Measurements from ENCODE around the gene TPPP.
"Not testable (repeated sequence)": the region's sequence is repeated elsewhere in the genome, so short reads cannot be mapped to it uniquely, and the experiment has no call there.

The TPPP gene

DNA sequence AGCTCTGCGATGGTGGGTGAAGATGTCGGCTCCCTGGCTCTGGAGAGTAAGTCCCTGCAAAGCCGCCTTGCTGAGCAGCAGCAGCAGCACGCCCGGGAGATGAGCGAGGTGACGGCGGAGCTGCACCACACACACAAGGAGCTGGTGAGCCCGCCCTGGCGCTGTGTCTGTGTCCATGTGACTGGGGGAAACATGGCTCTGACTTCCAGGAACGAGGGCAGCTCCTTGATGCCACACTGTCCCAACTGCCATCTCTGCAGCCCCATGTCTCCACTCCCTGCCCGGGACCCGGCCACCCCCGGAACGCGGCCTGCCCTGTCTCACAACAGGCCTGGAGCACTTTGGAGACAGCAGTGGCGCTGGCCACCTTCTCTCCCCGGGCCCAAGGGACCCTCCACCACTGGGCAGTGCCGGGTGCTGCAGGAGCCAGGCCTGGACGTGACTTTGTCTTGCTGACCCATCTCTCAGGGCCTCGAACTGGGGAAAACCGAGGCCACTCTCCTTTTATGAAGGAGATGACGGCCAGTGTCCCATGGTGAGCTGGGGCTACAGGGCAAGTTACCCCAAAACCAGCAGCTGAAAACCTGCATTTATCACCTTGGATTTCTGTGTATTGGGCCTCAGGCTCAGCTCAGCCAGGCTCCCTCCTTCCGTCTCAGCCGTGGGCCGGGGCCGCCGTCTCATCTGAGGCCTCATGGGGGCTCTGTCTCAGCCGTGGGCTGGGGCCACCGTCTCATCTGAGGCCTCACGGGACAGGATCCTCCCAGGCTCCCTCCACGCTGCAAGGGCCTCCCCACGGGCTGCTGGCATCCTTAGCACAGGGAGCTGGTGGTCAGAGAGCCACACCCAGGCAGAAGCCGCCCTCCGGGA lies 52.5 kb downstream of the TPPP start:
- Histone ChIP-seq H3K27me3 (no peaks in the 10 kb centered on the region), H3K36me3 (peaks cover 87% of the 10 kb centered on the region), H3K27ac (no peak overlapping the region), H3K4me3 (no peak overlapping the region), H3K9ac (no peak overlapping the region), H3K4me2 (no peak overlapping the region), H4K20me1 (peaks cover 22% of the 10 kb centered on the region), H3K9me3 (no peaks in the 10 kb centered on the region), H3K4me1 (peaks cover 32% of the 10 kb centered on the region)
- no peak for TF ChIP-seq Cebpa-rat (IDR thresholded peaks at IDR 0.05)

DNA sequence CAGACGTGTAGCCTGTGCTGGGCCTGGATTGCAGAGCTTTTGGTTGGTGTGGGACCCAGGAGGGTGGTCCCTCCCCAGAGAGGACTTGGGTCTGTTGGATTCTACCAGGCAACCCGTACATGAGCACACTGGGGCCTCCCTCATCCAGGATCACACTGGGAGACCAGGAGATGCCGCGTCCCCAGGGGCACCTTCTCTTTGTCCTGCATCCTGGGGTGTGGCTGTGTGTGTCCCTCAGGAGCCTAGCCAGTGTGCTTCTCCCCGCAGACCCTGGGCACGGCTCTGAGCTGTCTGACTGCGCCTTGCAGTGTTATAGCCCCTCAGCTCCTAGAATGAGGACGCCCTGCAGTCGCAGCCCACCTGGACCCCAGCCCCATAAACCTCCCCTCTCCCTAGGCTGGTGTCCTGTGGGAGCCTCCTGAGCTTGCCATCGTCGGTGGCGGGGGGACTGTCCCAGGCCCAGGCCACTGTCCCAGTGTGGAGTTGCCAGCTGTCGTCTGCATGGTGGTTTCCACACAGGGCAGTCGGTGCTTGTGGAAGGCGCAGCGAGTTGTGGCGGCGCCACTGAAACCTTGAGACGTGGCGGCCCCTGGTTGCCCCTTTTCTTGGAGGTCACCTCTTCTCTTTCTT lies 53.5 kb downstream of the TPPP start:
- no peak overlapping the region for H3K27ac ChIP-seq
- no peak for TF ChIP-seq Cebpa-rat (IDR thresholded peaks at IDR 0.05)
- peaks cover 29% of the 10 kb centered on the region for H4K20me1 ChIP-seq
- peaks cover 87% of the 10 kb centered on the region for H3K36me3 ChIP-seq
- H3K4me1 ChIP-seq: peaks cover 24% of the 10 kb centered on the region
- no peak overlapping the region for H3K9ac ChIP-seq
- no peaks in the 10 kb centered on the region for H3K27me3 ChIP-seq
- H3K9me3 ChIP-seq: no peaks in the 10 kb centered on the region
- H3K4me2 ChIP-seq: no peak overlapping the region
- H3K4me3 ChIP-seq: no peak overlapping the region

DNA sequence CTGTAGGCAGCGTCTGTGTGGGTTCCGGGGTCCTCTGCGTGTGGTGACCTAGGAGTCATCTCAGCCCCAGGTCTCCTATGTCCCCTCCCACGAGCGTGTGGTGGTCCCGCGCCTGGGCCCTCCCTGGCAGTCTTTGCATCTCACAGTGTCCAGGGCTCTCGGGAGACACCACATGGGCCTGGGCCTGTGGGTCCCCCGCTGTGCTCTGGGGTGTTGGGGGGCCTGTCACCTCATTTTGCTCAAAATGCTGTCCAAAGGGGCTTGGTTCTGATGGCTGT lies 54.0 kb downstream of the TPPP start:
- TF ChIP-seq Cebpa-rat (IDR thresholded peaks at IDR 0.05): no peak
- H3K9ac ChIP-seq: no peak overlapping the region
- peaks cover 33% of the 10 kb centered on the region for H4K20me1 ChIP-seq
- peaks cover 89% of the 10 kb centered on the region for H3K36me3 ChIP-seq
- H3K4me1 ChIP-seq: peaks cover 19% of the 10 kb centered on the region
- no peaks in the 10 kb centered on the region for H3K9me3 ChIP-seq
- H3K27ac ChIP-seq: no peak overlapping the region
- H3K4me3 ChIP-seq: no peak overlapping the region
- H3K27me3 ChIP-seq: no peaks in the 10 kb centered on the region
- H3K4me2 ChIP-seq: no peak overlapping the region

DNA sequence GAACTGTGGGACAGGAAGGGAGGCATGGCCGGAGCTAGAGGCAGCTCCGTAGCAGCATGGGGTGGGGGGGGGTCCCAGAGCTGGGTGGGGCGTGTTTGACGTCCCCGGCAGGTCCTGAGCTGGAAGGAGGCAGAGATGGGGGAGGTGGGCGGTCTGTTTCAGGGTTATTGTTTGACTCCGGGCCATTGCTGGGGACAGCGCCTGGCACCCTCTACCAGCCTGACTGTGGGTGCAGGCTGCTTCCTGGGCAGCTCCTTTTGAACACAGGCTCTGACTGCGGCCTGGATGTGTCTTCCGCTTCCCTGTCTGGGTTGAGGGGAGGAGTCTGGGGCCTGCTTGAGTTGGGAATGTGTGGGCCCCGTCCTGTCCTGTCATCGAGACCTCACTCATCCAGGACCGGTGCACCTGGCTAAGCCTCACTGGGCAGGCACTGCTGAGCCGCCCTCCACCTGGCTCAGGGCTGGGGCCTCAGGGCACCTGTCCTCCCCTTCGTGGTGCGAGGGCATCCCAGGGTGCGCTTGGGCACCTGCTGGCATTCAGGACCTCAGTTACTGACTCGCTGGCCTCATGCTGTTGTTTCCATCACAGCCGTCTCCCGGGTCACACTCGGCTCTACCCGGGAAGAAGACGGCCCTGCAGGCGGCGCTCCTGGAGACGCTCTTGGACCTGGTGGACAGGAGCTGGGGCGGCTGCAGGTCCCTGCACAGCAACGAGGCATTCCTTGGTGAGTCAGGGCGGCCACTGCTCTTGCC lies 54.5 kb downstream of the TPPP start:
- Histone ChIP-seq H3K4me3 (no peak overlapping the region), H3K27ac (no peak overlapping the region), H3K4me2 (no peak overlapping the region), H4K20me1 (peaks cover 35% of the 10 kb centered on the region), H3K4me1 (peaks cover 14% of the 10 kb centered on the region), H3K36me3 (peaks cover 95% of the 10 kb centered on the region), H3K9ac (no peak overlapping the region), H3K9me3 (no peaks in the 10 kb centered on the region), H3K27me3 (no peaks in the 10 kb centered on the region)
- no peak for TF ChIP-seq Cebpa-rat (IDR thresholded peaks at IDR 0.05)

DNA sequence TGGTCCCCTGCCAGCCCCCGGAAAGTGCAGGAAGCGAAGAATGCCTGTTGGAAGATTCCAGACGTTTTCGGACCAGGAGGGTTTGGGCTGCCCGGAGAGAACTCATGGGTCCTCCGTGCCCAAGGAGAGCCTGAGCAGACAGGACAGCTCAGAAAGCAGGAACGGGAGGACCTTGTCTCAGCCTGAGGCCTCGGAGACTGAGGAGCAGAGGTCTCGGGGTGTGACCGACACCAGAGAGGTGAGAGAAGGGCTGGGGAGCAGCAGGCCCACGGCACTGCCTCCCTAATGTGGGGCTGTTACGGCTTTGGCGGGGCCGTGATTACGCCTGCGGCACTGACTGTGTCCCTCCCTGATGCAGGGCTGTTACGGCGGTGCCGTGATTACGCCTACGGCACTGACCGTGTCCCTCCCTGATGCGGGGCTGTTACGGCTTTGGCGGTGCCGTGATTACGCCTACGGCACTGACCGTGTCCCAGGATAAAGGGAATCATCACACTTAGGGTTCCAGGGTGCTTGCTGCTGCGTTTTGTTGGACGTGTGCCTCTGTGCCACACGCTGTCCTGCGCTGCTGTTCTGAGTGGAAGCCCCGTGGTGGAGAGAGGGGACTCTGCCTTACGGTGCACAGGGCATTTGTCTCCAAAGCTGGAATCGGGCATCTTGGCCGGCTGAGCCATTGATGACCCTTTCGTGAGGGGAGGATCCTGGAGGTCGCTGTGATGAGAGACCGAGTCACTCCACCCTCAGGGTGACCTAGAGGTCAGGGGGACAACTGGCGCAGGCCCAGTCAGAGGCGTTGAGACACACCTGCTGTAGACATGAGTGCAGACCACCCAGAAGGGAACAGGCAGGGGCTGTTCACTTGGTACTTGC lies 55.3 kb downstream of the TPPP start:
- H3K27ac ChIP-seq: no peak overlapping the region
- no peak overlapping the region for H3K4me3 ChIP-seq
- peaks cover 5% of the 10 kb centered on the region for H3K4me1 ChIP-seq
- H3K9ac ChIP-seq: no peak overlapping the region
- TF ChIP-seq Cebpa-rat (IDR thresholded peaks at IDR 0.05): no peak
- peaks cover 32% of the 10 kb centered on the region for H4K20me1 ChIP-seq
- H3K4me2 ChIP-seq: no peak overlapping the region
- no peaks in the 10 kb centered on the region for H3K27me3 ChIP-seq
- H3K36me3 ChIP-seq: peaks cover 96% of the 10 kb centered on the region
- H3K9me3 ChIP-seq: no peaks in the 10 kb centered on the region

DNA sequence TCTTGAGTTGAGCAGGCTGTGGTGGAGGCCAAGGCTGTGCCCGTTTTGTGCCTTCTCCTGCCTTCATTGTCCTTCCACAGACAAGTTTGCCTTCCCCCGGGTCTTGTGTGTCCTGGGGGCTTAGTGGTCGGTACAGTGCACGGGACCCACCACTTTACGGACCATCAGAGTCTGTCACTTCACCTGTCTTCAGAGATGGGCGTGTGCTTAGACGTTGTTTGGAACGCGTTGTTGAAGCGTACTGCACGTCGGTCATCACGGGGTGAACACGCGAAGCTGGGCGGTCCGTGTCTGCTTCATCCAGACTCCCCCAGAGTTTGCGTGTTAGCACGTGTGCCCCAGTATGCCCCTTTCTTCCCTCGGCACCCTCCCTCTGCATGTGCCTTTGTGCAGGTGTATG lies 56.2 kb downstream of the TPPP start:
- no peak for TF ChIP-seq Cebpa-rat (IDR thresholded peaks at IDR 0.05)
- peaks cover 87% of the 10 kb centered on the region for H3K36me3 ChIP-seq
- H3K9ac ChIP-seq: no peak overlapping the region

DNA sequence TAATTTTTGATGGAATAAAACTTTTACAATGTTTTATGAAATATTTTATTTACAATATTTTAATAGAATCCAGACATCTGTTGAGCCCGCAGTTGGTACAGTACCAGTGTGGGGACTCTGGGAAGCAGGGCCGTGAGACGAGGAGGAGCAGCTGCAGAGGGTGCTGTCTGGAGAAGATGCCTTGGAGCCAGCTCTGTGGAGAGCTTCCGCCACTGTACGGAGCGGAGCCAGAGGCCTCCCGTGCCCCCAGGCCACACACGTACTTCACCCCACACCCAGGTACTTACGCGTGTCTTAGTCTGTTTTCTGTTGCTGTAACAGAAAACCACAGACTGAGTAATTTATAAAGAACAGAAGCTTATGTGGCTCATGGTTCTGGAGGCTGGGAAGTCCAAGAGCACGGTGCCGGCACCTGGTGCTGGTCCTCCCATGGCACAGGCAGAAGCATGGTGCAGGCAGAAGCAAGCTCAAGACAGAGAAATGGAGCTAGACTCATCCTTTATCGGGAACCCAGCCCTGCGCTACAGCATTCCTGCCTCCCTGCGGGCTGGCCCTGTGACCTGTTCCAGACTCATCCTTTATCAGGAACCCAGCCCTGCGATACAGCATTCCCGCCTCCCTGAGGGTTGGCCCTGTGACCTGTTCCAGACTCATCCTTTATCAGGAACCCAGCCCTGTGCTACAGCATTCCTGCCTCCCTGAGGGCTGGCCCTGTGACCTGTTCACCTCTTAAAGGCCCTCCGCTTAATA lies 57.7 kb downstream of the TPPP start:
- Histone ChIP-seq H3K9me3 (no peaks in the 10 kb centered on the region), H3K4me3 (no peak overlapping the region), H3K36me3 (peaks cover 72% of the 10 kb centered on the region), H3K27ac (no peak overlapping the region), H3K9ac (no peak overlapping the region), H4K20me1 (peaks cover 31% of the 10 kb centered on the region), H3K4me1 (no peaks in the 10 kb centered on the region), H3K4me2 (no peak overlapping the region), H3K27me3 (no peaks in the 10 kb centered on the region)
- no peak for TF ChIP-seq Cebpa-rat (IDR thresholded peaks at IDR 0.05)

More for the DNA sequence above, 56.2 kb downstream of the TPPP start:
- H4K20me1 ChIP-seq: peaks cover 31% of the 10 kb centered on the region
- H3K27ac ChIP-seq: no peak overlapping the region
- no peaks in the 10 kb centered on the region for H3K4me1 ChIP-seq
- no peaks in the 10 kb centered on the region for H3K27me3 ChIP-seq
- no peak overlapping the region for H3K4me2 ChIP-seq
- H3K9me3 ChIP-seq: no peaks in the 10 kb centered on the region
- no peak overlapping the region for H3K4me3 ChIP-seq

DNA sequence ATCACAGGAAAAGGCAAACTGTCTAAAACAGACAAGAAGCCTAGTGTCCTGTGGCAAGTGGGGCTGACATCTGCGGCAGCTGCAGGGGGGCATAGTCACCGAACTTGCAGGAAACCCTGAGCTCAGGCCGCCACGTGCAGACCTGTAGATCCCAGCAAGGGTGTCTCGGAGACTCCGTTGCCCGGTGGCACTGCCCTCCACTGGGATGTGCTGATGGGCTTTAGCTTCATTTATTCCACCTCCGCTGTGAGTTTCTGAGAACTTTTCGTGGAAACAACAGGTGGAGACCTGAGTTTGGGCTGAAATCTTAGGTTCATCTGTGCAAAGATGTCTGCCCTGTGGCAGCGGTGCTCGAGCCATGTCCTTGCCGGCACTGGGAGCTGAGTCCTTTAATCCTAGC lies 59.0 kb downstream of the TPPP start:
- H4K20me1 ChIP-seq: peaks cover 26% of the 10 kb centered on the region
- no peak overlapping the region for H3K4me3 ChIP-seq
- H3K36me3 ChIP-seq: peaks cover 59% of the 10 kb centered on the region
- H3K27me3 ChIP-seq: no peaks in the 10 kb centered on the region
- no peak overlapping the region for H3K27ac ChIP-seq
- TF ChIP-seq Cebpa-rat (IDR thresholded peaks at IDR 0.05): no peak
- no peaks in the 10 kb centered on the region for H3K9me3 ChIP-seq
- no peaks in the 10 kb centered on the region for H3K4me1 ChIP-seq
- no peak overlapping the region for H3K9ac ChIP-seq
- no peak overlapping the region for H3K4me2 ChIP-seq

DNA sequence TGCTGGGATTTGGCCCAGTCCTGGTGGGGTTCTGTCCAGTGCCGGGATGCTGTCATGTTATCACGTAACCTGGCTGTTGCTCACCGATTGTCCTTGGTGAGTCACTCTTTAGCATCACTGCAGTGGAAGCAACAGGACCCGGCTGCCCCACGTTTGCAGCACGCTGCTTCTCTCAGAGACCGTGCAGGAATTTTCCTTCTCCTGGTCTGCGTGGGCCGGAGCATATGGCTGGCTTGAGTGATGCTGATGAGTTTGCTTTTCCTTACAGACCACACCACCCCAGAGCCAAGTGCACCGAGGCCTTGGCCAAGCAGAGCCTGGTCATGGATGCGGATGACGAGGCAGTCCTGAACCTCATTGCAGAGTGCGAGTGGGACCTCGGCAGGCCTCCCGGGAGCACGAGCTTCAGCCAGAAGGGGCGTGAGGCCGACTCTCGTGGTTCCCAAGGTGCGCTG lies 59.6 kb downstream of the TPPP start:
- peaks cover 59% of the 10 kb centered on the region for H3K36me3 ChIP-seq
- H3K27ac ChIP-seq: no peak overlapping the region
- no peak overlapping the region for H3K9ac ChIP-seq
- H4K20me1 ChIP-seq: peaks cover 25% of the 10 kb centered on the region
- no peaks in the 10 kb centered on the region for H3K4me1 ChIP-seq
- no peak overlapping the region for H3K4me2 ChIP-seq
- no peak overlapping the region for H3K4me3 ChIP-seq
- TF ChIP-seq Cebpa-rat (IDR thresholded peaks at IDR 0.05): no peak
- no peaks in the 10 kb centered on the region for H3K9me3 ChIP-seq
- no peaks in the 10 kb centered on the region for H3K27me3 ChIP-seq

DNA sequence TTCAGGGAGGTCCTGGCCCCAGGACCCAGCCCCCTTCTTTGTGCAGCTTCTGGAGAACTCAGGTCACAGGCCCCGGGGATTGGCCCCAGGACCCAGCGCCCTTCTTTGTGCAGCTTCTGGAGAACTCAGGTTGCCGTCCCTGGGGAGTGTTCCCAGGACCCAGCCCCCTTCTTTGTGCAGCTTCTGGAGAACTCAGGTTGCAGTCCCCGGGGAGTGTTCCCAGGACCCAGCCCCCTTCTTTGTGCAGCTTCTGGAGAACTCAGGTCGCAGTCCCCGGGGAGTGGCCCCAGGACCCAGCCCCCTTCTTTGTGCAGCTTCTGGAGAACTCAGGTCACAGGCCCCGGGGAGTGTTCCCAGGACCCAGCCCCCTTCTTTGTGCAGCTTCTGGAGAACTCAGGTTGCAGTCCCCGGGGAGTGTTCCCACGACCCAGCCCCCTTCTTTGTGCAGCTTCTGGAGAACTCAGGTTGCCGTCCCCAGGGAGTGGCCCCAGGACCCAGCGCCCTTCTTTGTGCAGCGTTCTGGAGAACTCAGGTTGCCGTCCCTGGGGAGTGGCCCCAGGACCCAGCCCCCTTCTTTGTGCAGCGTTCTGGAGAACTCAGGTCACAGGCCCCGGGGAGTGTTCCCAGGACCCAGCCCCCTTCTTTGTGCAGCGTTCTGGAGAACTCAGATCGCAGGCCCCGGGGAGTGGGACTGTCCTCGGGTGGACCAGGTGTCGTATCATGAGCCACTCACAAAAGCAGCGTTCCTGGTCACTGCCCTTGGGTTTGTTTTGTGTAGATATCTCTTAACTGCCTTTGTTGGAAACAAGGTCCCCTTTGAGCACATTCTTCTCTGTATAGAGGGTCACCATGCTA lies 64.6 kb downstream of the TPPP start:
- not testable (repeated sequence) for H3K4me2 ChIP-seq, H3K9ac ChIP-seq, H3K4me3 ChIP-seq, H3K27ac ChIP-seq, H3K9me3 ChIP-seq, H3K27me3 ChIP-seq, H3K4me1 ChIP-seq
- Histone ChIP-seq H4K20me1 (peaks cover 31% of the 10 kb centered on the region), H3K36me3 (peaks cover 58% of the 10 kb centered on the region)
